CD4-positive, alpha-beta T cell treated with Interleukin-17A for 4 hours (primary cell): ENCODE measurements around the gene GCNT1.
"Not testable (repeated sequence)": the region's sequence is repeated elsewhere in the genome, so short reads cannot be mapped to it uniquely, and the experiment has no call there.

Experiments
- DNase-seq: peaks from one replicate; pipeline ENCODE4 v3.0.0-alpha.2; 2020; ENCODE audit warnings: mixed read lengths

Gene GCNT1

DNA sequence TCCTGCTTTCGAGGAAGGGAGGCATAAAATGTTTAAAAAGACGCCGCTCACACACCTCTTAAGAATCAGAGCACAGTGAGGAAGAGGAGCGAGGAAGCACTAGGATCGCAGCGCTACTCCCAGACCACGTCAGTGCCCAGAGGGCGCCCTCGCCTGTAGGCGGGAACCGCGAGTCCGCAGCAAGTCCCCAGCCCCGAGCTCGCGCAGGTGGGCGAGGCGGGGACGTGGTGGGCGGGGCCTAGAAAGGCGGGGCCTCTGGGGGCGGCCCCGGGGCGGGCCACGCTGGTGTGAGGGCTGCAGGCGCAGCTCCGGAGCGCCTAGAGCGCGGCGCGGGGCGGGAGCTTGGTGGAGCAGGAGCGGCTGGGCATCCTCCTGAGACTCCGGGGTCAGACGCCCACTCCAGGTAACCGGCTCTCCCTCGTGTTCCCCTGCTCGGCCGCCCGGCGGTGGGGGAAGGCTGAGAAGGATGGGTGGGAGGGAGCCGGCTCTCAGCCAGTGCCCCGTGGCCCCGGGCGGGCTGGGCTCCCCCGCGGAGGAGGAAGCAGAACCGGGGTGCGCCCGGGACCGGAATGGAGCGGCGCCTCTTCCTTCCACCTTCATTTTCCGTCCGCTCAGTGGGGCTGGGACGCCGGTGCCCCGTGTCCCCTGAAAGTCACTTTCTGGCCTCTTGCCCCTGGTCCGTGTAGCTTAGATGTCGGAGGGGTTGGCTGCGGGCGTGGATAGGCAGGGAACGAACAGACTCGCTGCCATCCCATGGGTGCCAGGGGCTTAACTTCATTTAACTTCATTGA lies at the start of gene GCNT1:
GCNT1 (plus strand) TSS at position 280 of the 791 bp plus-strand sequence. CDS start 43,200 bp downstream, outside the sequence.
- peak; percentile 95 for DNase-seq

DNA sequence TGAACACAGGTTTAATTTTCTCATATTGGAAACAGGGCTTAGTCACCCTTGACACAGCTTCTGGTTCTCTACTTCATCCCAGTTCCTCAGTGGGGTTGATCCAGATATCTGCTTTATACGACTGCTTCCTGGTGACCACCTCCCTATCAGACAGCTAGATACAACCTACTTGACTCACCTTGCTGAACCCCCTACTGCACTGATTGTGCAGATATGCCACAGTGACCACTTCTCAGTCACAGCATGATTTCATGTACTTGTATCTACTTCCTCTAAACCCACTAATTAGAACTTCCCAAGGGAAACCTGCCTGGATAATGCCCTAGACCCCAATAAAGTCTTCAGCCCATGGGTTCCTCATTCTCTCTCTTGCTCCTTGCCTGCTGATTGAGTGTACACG lies 46.3 kb upstream of the GCNT1 start:
- DNase-seq = no peak

DNA sequence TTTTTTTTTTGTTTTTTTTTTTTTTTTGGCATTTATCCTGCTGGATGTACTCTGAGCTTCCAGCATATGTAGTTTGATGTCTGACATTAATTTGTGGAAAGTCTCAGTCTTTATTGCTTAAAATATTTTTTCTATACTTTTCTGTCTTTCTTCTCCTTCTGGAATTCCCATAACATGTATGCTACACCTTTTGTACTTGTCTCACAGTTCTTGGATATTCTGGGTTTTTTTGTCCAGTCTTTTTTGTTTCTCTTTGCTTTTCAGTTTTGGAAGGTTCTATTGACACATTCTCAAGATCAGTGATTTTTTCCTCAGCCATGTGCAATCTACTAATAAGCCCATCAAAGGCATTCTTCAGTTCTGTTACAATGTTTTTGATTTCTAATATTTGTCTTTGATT lies 45.3 kb upstream of the GCNT1 start:
- no peak for DNase-seq

DNA sequence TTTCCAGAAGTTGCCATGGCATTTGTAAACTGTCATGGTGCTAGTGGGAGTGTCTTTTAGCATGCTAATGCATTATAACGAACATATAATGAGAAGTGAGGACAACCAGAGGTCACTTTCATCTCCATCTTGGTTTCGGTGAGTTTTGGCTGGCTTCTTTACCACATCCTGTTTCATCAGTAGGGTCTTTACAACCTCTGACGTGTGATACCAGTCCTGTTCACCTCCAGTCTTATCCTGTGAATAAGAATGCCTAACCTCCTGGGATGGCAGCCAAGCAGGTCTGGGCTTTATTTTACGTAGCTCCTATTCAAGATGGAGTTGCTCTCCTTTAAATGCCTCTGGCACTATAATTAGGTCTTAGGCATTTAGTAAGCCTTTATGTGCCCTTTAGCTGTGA lies 44.3 kb upstream of the GCNT1 start:
- no peak for DNase-seq

DNA sequence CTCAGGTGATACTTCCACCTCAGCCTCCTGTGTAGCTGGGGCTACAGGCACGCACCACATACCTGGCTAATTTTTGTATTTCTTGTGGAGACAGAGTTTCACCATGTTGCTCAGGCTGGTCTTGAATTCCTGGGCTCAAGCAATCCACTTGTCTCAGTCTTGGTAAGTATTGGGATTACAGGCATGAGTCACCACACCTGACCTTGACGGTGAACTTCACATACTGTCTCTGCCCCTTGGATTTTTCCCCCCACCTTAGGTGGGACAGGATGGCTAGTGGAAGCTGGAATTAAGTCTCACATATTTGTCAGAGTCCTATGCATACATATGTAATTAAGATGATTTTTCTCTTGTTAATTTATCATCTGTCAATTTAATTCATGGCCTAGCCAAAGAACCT lies 43.8 kb upstream of the GCNT1 start:
- DNase-seq = no peak

DNA sequence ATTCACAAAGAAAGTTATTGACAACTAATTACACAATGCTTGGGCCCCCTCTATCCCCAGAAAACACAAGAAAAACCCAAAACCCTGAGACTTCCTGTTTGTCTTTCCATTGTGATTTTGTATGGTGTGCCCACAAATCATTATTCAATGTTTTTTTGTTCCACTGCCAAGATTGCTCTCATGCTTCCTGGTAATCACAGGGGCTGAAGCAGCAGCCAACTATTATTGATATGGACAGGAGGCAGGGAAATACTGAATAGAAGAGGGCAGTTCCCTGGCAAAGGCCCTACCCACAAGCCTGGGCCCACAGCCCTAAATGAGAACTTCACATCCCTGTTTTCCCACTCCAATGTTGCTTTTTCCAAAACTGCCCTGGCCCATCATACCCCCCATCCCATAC lies 43.3 kb upstream of the GCNT1 start:
- no peak for DNase-seq

DNA sequence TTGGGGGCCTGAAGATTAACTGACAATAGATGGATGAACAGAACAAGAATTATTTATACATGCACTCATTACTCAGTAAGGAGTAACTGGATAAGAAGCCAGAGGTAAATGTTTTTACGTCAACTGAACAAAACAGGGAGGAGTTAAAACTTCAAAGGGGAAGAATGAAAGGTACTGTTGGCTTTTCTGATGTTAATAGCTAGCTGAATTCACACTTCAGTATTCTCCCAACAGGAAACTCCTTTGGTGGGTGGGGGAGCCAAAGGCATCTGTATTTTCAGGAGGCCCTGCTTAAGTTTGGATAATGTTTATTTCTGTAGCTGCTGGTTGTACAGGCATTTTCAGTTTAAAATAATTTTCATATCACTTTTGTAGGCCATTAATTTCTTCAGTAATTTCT lies 41.6 kb upstream of the GCNT1 start:
- DNase-seq = no peak

DNA sequence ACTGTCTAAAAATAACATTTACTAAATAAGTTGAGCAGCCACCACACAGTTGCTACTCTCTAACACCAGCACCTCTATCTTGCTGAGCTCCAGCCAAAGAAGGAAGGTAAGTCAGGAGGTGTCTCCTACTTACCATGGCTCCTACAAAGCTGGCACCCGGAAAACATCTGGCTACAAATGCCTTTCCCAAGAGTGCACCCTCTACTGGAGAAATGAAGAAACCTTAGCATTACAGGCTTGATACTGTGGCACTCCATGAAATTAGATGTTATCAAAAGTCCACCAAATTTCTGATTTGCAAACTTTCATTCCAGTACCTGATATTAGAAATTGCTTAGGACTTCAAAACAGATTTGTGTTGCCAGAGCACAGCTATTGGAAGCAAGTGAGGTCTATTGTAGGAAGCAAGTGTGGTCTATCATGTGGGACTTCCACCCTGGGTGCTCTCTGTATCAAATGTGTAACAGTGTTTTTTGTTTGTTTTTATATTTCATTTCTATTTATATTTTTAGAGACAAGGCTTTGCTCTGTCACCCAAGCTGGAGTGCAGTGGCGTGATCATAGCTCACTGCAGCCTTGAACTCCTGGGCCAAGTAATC lies 39.1 kb upstream of the GCNT1 start:
- DNase-seq = no peak

DNA sequence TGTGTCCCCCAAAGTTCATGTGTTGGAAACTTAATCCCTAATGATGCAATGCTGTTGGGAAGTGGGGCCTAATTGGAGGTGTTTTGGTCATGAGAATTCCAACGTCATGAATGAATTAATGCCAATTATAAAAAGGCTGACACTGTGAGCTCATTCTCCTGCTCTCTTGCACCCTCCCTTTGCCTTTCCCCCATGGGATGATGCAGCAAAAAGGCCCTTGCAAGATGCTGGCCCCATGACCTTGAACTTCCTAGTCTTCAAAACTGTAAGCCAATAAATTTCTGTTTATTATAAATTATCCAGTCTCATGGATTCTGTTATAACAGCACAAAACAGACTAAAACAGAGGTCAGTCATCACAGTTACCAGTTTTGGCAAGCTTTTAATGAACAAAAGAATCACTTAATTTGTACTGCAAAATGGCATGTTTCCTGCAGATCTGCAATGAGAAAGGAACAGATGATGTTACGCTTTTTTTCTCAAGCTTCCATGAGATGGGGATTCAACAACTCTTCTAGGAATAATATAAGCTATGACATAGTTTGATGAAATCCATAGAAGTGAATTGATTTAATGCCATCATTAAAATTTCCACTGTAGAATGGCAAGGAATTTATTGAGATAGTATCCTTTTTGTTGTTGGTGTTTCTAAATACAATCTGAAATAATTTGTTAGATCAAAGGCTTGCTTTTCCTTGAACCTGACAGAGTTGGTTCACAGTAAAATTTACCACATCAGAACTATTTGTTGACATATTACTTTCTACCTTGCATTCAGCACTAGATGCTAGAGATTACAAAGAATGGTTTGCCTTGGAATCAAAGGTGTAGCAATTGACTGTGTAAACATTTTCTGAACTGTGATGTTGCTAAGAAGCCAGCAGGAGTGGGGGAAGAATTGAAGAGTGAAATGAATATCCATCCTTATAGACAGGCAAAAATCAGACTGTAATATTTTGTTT lies 35.5 kb upstream of the GCNT1 start:
- no peak for DNase-seq

DNA sequence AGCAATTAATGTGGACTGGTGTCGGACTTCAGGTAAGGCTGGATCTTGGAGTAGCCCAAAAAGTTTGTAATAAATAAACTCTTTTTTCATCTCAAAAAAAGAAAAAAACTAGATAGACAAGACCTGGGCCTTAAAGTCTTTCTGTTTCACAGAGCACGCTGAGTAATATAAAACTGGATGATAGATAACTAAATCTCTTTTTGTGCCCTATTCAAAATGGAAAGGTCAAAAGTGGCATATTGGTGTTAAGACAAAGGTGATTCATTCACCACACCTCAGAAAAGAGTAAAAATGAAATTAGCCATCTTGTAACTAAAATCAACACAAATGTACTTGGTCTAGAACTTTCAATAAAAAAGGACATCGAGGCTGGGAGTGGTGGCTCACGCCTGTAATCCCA lies 34.5 kb upstream of the GCNT1 start:
- no peak for DNase-seq

DNA sequence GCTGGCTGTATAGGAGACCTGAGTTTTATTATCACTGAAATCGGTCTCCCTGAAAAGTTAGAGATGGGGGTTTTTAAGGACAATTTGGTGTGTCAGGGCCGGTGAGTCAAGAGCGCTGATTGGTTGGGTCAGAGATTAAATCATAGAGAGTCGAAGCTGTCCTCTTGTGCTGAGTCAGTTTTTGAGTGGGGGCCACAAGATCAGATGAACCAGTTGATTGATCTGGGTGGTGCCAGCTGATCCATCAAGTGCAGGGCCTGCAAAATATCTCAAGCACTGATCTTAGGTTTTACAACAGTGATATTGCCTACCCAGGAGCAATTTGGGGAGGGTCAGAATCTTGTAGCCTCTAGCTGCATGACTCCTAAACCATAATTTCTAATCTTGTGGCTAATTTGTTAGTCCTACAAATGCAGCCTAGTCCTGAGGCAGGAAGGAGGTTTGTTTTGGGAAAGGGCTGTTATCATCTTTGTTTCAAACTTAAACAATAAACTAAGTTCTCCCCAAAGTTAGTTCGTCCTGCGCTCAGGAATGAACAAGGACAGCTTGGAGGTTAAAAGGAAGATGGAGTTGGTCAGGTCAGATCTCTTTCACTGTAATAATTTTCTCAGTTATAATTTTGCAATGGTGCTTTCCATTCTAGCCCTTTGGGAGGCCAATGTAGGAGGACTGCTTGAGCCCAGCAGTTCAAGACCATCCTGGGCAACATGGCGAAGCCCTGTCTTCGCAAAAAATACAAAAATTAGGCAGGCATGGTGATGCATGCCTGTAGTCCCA lies 33.1 kb upstream of the GCNT1 start:
- DNase-seq = no peak

DNA sequence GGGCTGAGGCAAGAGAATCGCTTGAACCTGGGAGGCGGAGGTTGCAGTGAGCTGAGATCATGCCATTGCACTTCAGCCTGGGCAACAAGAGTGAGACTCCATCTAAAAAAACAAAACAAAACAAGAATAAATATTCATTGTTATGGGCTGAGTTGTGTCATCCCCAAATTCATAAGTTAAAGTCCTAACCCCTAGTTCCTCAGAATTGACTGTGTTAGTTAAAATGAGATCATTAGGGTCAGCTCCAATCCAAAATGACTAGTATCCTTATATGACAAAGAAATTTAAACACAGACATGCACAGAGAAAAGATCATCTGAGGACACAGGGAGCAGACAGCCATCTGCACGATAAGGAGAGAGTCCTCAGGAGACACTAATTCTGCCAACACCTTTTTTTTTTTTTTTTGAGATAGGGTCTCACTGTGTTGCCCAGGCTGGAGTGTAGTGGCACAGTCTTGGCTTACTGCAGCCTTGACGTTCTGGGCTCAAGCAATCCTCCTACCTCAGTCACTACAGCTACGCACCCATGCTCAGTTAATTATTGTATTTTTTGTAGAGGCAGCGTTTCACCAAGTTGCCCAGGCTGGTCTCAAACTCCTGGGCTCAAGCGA lies 32.1 kb upstream of the GCNT1 start:
- DNase-seq = no peak

DNA sequence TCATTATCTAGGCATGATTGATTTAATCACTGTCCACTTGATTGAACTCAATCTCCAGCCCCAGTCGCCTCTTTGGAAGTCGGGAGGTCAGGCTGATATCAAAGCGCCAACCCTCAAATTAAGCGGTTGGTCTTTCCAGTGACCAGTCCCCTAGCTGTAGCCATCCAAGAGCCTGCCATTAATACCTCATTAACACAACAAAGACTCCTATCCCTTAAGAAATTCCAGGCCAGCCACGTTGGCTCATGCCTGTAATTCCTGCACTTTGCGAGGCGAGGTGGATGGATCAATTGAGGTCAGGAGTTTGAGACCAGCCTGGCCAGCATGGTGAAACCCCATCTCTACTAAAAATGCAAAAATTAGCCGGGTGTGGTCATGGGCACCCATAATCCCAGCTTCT lies 27.4 kb upstream of the GCNT1 start:
- DNase-seq = no peak

DNA sequence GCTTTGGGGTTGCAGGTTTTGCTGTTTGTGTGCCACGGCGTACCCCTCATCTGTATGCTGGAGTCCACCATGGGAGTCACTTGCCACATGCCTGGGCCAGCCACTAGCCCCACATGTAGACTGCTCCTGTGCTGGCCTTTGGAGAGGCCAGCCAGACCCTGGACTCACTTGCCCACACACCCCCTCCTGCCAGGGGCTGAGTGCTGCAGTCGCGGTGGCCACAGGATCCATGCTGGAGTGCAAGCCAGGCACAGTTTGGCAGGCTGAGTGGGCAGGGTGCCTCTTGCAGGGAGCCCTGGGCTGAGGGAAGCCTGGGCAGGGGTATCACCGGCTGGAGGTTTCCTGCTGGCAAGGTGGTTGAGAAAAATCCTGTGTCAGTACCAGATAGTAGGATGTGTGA lies 25.6 kb upstream of the GCNT1 start:
- DNase-seq = no peak

DNA sequence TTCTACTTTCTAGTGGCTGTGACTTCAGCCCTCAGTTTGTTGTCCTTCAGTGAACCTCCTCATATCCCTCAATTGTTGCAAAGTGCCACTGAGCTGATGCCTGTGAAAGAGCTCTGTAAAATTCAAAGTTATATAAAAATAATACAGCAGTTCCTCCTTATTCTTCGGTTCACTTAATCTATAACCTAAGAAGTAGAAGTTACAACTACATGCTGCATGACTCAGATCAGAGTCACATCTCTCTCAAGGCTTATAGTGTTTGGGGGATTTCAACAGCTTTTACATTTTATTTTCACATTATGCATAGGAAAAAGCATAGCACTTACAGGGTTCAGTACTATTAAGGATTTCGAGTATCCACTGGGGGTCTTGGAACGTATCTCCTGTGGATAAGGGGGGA lies 25.1 kb upstream of the GCNT1 start:
- DNase-seq = no peak

DNA sequence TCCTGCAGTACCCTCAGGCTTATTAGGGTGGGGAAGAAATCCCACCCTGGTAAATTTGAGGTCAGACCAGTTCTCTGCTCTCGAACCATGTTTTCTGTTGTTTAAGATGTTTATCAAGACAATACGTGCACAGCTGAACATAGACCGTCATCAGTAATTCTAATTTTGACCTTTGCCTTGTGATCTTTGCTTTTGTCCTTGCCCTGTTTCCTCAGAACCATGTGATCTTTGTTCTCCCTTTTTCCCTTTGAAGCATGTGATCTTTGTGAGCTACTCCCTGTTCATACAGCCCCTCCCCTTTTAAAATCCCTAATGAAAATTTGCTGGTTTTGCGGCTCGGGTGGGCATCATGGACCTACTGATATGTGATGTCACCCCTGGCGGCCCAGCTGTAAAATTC lies 24.1 kb upstream of the GCNT1 start:
- DNase-seq = not testable (repeated sequence)

DNA sequence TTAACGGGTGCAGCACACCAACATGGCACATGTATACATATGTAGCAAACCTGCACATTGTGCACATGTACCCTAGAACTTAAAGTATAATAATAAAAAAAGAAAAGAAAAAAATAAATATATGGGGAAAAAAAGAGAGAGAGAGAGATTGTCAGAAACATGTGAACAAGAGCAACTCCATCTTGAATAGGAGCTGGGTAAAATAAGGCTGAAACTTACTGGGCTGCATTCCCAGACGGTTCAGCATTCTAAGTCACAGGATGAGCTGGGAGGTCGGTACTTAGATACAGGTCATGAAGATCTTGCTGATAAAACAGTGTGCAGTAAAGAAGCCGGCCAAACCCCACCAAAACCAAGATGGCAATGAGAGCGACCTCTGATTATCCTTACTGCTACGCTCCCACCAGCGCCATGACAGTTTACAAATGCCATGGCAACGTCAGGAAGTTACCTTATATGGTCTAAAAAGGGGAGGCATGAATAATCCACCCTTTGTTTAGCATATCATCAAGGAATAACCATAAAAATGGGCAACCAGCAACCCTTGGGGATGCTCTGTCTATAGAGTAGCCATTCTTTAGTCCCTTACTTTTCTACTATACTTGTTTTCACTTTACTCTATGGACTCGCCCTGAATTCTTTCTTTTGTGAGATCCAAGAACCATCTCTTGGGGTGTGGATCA lies 21.8 kb upstream of the GCNT1 start:
- not testable (repeated sequence) for DNase-seq

DNA sequence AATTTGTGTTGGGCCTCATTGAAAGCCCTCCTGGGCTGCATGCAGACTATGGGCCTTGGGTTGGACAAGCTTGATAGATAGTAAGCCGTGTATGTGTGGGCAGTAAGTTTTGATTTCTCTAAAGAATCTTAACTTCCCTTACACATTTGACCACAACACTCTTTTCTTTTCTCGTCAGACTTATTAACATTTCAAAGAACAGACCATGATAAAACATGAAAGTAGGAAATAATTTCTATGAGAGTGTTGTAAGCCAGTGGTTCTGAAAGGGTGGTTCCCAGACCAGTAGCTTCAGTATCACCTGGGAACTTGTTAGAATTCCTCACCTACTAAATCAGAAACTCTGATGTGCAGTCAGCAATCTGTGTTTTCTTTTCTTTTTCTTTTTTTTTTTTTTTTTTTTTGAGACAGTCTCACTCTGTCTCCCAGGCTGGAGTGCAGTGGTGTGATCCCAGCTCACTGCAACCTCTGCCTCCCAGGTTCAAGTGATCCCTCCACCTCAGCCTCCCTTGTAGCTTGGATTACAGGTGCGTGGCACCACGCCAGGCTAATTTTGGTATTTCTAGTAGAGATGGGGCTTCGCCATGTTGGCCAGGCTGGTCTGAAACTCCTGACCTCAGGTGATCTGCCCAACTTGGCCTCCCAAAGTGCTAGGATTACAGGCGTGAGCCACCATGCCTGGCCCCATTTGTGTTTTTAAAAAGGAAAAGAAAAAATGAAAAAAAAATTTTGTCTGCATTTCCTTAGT lies 20.0 kb upstream of the GCNT1 start:
- no peak for DNase-seq

DNA sequence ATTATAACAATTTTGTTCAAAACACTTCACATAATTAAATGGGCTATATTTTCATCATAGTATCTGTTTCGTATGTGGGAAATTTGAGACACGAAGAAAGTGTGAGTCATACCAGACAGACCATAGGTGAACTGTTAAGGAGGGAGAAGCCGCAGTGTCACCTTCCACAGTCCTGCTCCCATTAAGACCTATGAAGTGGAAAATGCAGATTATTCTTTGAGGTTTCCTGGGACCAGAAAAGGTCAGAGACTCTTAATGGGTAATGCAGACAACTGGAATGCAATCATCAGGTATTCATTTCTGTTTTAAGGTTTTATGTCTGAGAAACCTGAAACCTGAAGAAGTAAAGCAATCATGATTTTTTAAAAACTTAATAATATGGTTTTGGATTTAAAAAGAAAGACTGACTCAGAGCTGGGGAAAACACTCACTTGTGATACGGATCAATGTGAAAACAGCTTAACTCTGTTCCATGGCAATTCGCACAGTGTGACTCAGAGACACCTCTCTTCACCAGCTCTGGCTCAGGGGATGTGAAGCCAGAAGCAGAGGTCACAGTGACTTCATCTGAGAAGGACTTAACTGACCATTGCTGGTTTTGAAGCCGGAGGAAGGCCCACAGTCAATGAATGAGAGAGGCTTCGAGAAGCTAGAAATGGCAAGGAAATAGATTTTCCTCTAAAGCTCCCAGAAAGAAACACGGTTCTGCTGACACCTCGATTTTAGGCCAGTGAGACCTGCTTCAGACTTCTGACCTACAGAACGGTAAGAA lies 17.2 kb upstream of the GCNT1 start:
- DNase-seq = peak; percentile 9

DNA sequence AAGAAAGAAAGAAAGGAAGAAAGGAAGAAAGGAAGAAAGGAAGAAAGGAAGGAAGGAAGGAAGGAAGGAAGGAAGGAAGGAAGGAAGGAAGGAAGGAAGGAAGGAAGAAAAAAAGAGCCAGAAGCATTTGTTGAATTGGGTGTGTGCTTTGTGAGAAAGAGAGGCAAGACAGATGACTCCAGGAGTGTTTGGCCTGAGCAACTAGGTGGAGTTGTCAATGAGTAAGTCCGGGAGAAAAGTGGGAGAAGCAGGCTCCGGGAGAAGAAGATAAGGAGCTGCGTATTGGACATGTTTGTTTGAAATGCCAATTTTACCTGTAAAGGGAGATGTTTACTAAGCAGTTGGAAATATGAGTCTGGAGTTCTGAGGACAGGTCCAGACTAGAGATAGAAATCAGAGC lies 15.1 kb upstream of the GCNT1 start:
- DNase-seq = no peak
